Measurements from ENCODE around the gene SAMSN1. TPM values are rescaled to one million over a fixed set of nuclear protein-coding genes. Genes with fewer than 3 reads are reported as not detected.

Gene SAMSN1
- total RNA-seq, 4 donors from 2014 or later = 4.9 to 62.7 (median 19.6) TPM

- TF ChIP-seq CTCF (IDR thresholded peaks at IDR 0.05; ENCODE audit: low read depth) = no peak
These were observed 88.4 kb downstream of the SAMSN1 start for GRCh38 chr21:14457762-14458161.

DNA sequence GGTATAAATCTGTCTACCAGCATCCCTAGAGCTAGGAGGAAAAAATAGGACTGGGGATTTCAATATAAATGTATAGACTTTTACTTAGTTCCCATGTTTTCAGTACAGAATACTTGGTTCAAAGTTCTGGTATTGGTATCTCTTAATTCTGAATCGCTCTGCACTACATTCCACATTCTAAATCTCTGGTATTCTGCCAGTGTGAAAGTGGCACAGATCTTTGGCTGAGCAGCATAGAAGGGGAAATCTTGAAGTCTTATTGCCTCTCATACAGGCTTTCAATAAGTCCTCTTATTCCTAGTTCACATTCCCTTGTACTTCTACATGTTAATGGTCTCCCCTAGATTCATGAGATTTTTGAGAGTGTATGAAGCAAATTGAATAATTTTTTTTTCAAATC, 89.2 kb downstream of the SAMSN1 start:
- no peak for TF ChIP-seq CTCF (IDR thresholded peaks at IDR 0.05; ENCODE audit: low read depth)

DNA sequence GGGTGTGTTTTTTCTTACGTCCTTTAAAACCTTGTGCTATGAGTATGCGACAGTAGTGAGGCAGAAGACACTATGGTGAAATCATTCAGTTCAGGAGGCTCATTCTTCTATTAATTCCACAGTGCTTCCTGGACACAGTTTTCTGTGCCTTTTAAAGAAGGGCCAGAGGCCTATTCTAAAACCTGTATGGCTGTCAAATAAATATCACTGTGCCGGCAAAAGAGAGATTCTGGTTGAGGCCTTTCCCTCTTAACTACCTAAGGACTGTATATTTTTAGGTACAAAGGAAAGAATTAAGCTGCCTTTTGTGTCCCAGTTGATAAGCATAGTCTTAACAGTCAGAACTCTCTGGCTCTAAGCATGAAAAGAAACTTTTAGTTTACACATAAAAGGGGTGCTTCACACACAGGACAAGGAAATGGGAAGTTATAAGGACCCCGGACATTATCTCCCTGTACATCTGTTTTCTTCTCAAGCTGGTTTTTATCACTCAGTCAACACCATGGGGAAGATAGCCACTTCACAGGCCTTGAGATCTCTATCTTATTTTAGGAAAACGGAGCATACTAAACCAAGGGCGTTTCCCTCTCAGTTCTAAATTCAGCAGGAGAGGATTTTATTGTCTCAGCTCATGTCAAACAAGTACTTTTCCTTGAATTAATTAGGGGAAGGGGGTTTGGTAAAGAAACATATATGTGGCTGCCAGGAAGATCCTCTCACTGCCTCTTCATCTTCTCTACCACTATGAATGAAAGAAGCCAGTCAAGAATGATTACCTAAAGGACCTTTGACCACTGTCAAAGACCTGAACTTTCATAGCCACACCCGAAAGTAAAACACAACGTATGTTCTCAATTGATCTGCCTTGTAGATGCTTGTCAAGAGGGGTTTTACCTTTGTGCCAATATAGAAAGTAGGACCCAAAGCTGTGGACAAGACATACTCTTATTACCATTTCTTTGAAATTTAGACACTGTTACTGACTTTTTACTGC, 91.8 kb downstream of the SAMSN1 start:
- no peak for TF ChIP-seq CTCF (IDR thresholded peaks at IDR 0.05; ENCODE audit: low read depth)

DNA sequence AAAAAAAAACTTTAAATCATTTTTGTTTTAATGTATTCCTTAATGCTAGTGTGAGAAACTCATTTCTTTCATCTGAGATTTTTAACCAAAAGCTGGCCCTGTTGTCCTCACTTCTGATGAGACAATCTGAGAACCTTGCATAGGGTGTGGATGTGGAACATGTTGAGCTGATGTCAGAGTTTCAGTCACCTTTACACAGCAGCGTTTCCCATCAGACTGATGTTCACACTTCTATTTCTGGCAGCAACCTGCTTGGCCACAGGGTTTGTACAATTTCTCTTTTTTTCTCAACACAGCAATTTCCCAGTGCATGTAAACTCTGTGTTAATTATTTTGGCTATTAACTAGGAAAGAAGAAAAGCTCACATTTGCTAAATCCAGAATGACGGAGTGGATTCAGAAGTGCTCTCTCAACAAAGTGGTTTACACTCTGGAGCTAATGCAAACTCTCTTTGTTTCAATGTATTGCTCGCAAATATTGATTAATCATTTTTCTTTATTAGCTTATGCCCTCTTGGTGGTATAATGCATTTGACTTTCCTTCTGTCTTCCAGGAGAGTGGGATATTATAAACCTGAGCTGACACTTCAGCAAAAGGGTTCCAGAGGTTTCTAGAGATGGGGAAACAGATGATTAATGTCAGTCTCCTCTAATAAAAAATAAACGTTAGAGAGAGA, 92.6 kb downstream of the SAMSN1 start:
- TF ChIP-seq CTCF (IDR thresholded peaks at IDR 0.05; ENCODE audit: low read depth) = no peak

GRCh38 chr21:14452727-14453241, 93.3 kb downstream of the SAMSN1 start:
- no peak for TF ChIP-seq CTCF (IDR thresholded peaks at IDR 0.05; ENCODE audit: low read depth)

DNA sequence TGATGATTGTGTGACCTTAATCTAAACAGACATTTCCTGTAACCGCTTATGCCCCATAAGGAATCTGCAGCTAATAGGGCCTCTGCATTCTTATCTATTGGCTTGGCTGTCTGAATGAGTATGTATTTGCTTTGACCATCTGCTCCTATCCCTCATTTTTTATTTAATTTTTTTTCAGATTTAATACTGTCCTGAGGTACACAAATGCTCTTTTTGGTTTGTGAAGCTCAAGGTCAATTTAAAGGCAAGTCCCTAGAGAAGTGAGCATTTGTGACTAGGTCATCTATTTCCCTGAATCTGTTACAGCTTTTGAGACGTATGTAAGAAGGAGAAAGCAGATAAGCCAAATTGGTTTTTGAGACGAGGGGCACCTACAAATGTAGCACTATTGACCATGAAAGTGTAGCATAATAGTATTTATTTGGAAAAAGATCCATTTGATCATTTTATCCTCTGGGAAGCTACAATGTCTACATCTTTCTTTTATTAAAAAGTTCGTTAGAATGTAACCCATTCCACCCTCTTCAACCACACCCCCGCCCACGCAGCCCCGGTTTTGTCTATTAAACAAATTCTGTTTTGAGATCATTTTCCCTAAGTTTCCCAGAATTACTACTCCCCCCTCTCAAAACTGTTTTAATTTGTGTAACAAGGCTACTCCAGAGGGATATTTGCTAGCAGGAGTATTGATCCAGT, 93.9 kb downstream of the SAMSN1 start:
- TF ChIP-seq CTCF (IDR thresholded peaks at IDR 0.05; ENCODE audit: low read depth) = no peak
